ENCODE results near the gene ARHGAP6. TPM values are rescaled to one million over a fixed set of nuclear protein-coding genes. Genes with fewer than 3 reads are reported as not detected.
A peak's percentile ranks its signal among the peaks of the same experiment; 100 is the strongest.

The ARHGAP6 gene
- total RNA-seq, 2 experiments from 2014 or later = not detected

DNA sequence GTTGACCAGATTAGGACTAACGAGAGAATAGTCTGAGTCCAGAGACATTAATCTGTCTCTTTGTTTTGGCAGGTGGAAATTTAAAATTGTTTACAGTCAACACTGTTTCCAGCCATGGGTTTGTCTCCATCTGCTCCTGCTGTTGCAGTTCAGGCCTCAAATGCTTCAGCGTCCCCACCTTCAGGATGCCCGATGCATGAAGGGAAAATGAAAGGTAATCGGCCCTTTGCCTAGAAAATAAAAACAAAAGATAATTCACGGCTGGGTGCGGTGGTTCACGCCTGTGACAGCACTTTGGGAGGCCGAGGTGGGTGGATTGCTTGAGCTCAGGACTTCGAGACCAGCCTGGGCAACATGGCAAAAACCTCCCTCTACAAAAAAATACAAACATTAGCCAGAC, 553.8 kb downstream of the ARHGAP6 start:
- intact Hi-C loops (cut with micrococcal nuclease) = no loop called here
- Mint-ChIP-seq H3K4me3 (no peak overlapping the region), H3K27ac (peak overlapping the region; percentile 97), H3K36me3 (ENCODE audit: low read depth) (peaks cover 15% of the 10 kb centered on the region), H3K9me3 (no peaks in the 10 kb centered on the region), H3K4me1 (ENCODE audit: low read depth) (peaks cover 17% of the 10 kb centered on the region), H3K27me3 (no peaks in the 10 kb centered on the region)
- ChIA-PET CTCF (no interaction called here), POLR2A (interaction anchor here (0.6 kb wide), 1 partner anchor 654 kb away, joined by 3 read pairs; no protein-coding TSS in a partner anchor)
- ATAC-seq = no peak
- DNase-seq = peak; percentile 2
- TF ChIP-seq, protein P1, sequence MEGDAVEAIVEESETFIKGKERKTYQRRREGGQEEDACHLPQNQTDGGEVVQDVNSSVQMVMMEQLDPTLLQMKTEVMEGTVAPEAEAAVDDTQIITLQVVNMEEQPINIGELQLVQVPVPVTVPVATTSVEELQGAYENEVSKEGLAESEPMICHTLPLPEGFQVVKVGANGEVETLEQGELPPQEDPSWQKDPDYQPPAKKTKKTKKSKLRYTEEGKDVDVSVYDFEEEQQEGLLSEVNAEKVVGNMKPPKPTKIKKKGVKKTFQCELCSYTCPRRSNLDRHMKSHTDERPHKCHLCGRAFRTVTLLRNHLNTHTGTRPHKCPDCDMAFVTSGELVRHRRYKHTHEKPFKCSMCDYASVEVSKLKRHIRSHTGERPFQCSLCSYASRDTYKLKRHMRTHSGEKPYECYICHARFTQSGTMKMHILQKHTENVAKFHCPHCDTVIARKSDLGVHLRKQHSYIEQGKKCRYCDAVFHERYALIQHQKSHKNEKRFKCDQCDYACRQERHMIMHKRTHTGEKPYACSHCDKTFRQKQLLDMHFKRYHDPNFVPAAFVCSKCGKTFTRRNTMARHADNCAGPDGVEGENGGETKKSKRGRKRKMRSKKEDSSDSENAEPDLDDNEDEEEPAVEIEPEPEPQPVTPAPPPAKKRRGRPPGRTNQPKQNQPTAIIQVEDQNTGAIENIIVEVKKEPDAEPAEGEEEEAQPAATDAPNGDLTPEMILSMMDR (IDR thresholded peaks at IDR 0.05) = no peak

DNA sequence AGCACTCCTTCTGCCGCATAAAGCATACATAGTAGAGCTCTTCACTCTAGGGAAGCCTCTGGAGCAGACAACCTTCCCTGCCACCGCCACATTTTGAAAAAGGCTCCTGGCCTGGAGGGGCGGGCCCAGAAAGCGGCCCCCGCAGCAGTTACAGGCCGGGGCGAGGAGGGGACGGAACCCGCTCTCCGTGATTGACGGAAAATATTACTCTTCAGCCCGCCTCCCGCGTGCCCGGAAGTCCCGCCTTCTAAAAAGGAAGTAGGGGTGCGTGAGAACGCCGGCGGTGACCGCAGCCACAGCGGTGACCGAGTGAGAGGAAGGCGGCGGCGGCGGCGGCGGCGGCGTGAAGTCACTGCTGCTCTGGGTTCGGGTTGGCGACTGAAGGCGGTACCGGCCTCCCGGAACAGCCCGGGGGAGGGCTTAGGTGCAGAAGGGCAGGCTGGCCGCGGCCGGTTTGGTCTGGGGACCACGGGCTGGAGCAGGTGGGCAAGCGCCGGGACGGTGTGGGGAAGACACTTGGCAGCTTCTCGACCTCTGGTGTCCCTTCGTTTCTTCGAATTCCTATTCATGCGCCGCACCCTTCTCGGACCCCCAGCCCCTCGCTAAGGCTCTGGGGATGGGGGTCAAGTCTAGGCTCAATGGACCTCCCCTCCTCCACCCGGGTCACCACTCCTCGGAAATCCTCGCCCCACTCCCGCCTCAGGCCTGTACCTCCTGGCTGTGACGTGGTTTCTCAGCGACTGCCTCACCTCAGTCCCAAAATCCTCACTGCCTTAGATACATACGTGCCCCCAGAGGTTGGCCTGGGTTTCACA, 554.5 kb downstream of the ARHGAP6 start, which contains the start of gene HCCS:
Gene HCCS, plus strand, starts transcription at position 296 of the 815 bp plus-strand sequence. CDS start 729 bp downstream, outside the sequence.
- no peaks in the 10 kb centered on the region for H3K9me3 Mint-ChIP-seq
- peak within 1 kb of the TSS; percentile 97 for H3K27ac Mint-ChIP-seq
- H3K36me3 Mint-ChIP-seq (ENCODE audit: low read depth) = peaks cover 14% of the 10 kb centered on the region
- DNase-seq (peak; percentile 88), ATAC-seq (peak; percentile 90)
- TF ChIP-seq, protein P1 (IDR thresholded peaks at IDR 0.05) = no peak
- peaks cover 17% of the 10 kb centered on the region for H3K4me1 Mint-ChIP-seq (ENCODE audit: low read depth)
- intact Hi-C loops (cut with micrococcal nuclease) = no loop called here
- ChIA-PET POLR2A (interaction anchor here (0.6 kb wide), 1 partner anchor 655 kb away, joined by 3 read pairs; no protein-coding TSS in a partner anchor), CTCF (no interaction called here)
- H3K27me3 Mint-ChIP-seq = no peaks in the 10 kb centered on the region
- no peak within 1 kb of the TSS for H3K4me3 Mint-ChIP-seq

DNA sequence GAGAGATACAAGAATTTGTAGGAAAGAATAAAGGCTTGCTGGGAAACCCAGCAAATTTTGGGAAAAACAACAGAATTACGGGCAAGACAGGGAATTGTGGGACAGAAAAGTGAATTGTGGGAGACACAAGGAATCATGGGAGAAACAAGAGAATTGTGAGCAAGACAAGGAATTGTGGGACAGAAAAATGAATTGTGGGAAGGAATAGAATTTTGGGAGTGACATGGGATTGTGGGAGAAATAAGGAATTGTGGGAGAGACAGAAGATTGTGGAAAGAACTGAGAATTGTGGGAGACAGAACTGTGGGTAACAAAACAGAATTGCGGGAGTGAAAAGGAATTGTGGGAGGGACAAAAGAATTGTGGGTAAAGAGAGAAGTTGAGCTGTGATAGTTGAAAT, 555.8 kb downstream of the ARHGAP6 start:
- peaks cover 17% of the 10 kb centered on the region for H3K4me1 Mint-ChIP-seq (ENCODE audit: low read depth)
- ATAC-seq = no peak
- TF ChIP-seq, protein P1 (IDR thresholded peaks at IDR 0.05) = no peak
- H3K27ac Mint-ChIP-seq = no peak overlapping the region
- CTCF ChIA-PET = no interaction called here
- intact Hi-C loops (cut with micrococcal nuclease) = no loop called here
- POLR2A ChIA-PET = no interaction called here
- DNase-seq = no peak
- no peaks in the 10 kb centered on the region for H3K27me3 Mint-ChIP-seq
- H3K9me3 Mint-ChIP-seq = no peaks in the 10 kb centered on the region
- H3K36me3 Mint-ChIP-seq (ENCODE audit: low read depth) = peaks cover 8% of the 10 kb centered on the region
- no peak overlapping the region for H3K4me3 Mint-ChIP-seq

DNA sequence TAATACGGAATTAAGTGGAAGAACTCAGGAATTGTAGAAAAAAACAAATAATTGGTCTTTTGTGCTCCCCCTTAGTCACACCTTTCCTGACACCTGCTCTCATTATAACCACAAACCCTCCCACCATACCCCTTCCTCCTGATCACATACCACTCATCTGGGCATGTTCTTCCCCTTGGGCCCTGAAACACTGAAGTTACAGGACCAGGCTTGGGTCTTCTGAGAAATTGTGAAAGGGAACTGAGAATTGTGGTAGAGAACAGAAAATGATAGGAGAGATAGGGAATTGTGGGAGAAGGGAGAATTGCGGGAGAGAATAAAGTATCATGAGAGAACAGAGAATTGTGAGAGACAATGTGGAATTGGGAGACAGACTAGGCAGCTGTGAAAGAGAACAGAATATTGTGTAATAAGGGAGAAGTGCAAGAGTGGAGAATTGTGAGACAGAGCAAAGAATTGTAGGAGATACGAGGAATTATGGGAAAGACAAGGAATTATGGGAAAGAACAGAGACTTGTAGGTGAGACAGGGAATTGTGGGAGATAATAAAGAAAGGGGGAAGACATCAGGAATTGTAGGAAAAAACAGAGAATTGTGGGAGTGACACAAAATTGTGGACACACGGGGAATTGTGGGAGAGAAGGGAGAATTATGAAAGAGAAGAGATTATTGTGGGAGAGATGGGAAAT, 557.3 kb downstream of the ARHGAP6 start:
- POLR2A ChIA-PET = no interaction called here
- CTCF ChIA-PET = no interaction called here
- ATAC-seq = no peak
- Mint-ChIP-seq H3K4me1 (ENCODE audit: low read depth) (peaks cover 8% of the 10 kb centered on the region), H3K36me3 (ENCODE audit: low read depth) (peaks cover 6% of the 10 kb centered on the region), H3K27me3 (no peaks in the 10 kb centered on the region), H3K4me3 (no peak overlapping the region), H3K9me3 (no peaks in the 10 kb centered on the region), H3K27ac (no peak overlapping the region)
- no peak for DNase-seq
- intact Hi-C loops (cut with micrococcal nuclease) = no loop called here
- TF ChIP-seq, protein P1 (IDR thresholded peaks at IDR 0.05) = no peak

DNA sequence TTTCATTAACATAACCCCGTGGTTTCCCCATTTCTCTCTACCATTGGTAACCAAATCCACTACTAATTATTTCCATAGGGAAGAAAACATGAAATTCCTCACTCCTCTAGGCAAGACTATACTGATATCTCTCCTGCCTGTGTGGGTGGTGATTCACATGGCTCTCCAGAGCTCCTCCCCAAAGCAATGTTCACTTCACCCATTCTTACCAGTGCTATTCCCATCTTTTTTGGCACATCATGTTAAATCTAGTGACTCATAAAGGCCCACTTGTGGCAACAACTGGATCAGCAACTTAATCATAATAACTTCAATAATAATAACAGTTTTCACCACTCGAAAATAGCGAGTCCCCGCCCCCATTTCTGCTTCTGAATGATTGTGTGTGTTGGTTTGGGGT, 560.6 kb downstream of the ARHGAP6 start:
- DNase-seq (no peak), ATAC-seq (no peak)
- H3K36me3 Mint-ChIP-seq (ENCODE audit: low read depth) = peaks cover 7% of the 10 kb centered on the region
- no peaks in the 10 kb centered on the region for H3K4me1 Mint-ChIP-seq (ENCODE audit: low read depth)
- ChIA-PET CTCF (no interaction called here), POLR2A (no interaction called here)
- no peak overlapping the region for H3K27ac Mint-ChIP-seq
- no peak overlapping the region for H3K4me3 Mint-ChIP-seq
- H3K27me3 Mint-ChIP-seq = no peaks in the 10 kb centered on the region
- no peaks in the 10 kb centered on the region for H3K9me3 Mint-ChIP-seq
- intact Hi-C loops (cut with micrococcal nuclease) = no loop called here
- TF ChIP-seq, protein P1 (IDR thresholded peaks at IDR 0.05) = no peak

Measured in activated CD8-positive, alpha-beta T cell treated with anti-CD3 and anti-CD28 coated beads for 36 hours (primary cell).